HG03558 (cell line): ENCODE results near the gene HTRA3.

Experiments used
- ATAC-seq: cut with Tn5 transposase; IDR thresholded peaks from one replicate; pipeline ENCODE4 v1.9.1; 2021; ENCODE audit warnings: moderate number of reproducible peaks; ENCODE audit not compliant: unreplicated experiment; ENCODE audit errors: extremely low read depth

HTRA3 gene

DNA sequence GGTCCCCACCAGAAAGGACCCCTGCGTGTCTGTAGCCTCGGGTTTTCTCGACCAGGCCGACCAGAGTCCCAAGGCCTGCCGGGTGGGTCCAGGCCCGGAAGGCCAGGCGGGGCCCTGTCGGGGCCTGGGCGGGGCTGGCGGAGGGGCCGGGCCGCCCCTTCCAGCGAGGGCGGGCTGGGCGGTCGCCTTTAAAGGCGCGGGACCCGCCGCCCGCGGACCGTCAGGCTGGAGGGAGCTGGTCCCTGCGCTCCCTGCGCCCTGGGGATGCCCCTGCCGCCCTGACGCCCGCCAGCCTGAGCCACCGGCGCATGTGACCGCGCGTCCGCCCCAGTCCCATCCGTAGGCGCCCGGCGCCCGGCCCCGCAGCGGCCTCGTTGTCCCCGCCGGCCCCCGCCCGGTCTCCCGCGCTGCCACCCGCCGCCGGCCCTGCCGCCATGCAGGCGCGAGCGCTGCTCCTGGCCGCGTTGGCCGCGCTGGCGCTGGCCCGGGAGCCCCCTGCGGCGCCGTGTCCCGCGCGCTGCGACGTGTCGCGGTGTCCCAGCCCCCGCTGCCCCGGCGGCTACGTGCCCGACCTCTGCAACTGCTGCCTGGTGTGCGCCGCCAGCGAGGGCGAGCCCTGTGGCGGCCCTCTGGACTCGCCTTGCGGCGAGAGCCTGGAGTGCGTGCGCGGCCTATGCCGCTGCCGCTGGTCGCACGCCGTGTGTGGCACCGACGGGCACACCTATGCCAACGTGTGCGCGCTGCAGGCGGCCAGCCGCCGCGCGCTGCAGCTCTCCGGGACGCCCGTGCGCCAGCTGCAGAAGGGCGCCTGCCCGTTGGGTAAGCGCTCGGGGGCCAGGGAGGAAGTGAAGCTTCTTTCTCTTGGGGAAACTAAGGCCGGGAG is at the start of gene HTRA3:
TSS of gene HTRA3 (plus strand) at position 220 of the 883 bp plus-strand sequence. CDS start at position 435, 215 bp downstream.
- no peak for ATAC-seq

- no peak for ATAC-seq
Measured at GRCh38 chr4:8220661-8221450, 48.7 kb upstream of the HTRA3 start.

GRCh38 chr4:8221476-8221875 is 48.1 kb upstream of the HTRA3 start:
- ATAC-seq = no peak

DNA sequence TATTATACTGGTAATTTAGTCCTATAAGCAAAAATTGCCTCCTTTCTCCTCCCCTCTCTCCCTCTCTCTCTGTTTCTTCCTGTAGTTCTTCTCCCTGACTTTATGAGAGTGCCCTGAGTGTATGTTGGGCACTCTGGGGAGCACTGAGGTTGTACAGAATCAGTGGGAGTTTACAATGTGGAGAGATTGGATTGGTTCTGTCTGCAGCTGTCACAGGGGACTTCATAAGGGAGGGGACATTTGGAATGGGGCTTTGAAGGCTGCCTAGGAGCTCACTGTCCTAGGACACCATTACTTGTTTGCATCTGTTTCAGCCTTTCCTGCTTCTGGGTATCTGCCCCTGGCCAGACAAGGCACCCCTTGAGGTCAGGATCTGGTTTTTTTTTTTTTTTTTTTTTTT is 47.6 kb upstream of the HTRA3 start:
- no peak for ATAC-seq

- no peak for ATAC-seq
Measured at GRCh38 chr4:8222609-8223388, 46.8 kb upstream of the HTRA3 start.

- ATAC-seq = no peak
Measured at GRCh38 chr4:8224267-8224974, 45.1 kb upstream of the HTRA3 start.

DNA sequence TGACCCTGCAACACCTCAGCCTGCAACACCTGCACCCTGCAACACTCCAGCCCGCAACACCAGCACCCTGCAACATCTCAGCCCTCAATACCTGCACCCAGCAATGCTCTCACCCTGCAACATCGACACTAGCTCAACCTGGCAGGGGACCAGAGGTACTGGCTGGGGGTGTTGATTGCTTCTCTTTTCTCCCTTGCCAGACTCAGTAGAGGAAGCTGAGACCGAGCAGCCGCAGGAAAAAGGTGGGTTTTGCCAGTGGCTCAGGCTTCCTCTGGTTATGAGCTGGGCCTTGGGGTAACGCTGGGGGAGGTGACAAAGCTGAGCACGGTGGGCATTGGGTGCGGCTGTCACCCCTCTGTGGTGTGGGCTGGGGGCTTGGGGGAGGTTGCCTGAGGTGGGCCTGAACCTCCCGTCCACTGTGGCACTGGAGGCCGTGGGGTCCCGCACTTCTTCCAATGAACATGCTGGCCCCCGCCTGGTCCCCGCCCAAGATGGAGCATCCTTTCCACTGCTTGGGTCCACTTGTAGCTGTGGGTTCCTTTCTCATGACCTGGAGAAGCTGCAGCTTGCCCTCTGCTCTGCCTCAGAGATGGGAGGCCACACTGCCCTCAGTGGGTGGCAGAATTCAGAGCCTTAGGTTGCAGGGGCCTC is 44.5 kb upstream of the HTRA3 start:
- ATAC-seq = no peak

GRCh38 chr4:8225706-8226443 is 43.7 kb upstream of the HTRA3 start:
- no peak for ATAC-seq

DNA sequence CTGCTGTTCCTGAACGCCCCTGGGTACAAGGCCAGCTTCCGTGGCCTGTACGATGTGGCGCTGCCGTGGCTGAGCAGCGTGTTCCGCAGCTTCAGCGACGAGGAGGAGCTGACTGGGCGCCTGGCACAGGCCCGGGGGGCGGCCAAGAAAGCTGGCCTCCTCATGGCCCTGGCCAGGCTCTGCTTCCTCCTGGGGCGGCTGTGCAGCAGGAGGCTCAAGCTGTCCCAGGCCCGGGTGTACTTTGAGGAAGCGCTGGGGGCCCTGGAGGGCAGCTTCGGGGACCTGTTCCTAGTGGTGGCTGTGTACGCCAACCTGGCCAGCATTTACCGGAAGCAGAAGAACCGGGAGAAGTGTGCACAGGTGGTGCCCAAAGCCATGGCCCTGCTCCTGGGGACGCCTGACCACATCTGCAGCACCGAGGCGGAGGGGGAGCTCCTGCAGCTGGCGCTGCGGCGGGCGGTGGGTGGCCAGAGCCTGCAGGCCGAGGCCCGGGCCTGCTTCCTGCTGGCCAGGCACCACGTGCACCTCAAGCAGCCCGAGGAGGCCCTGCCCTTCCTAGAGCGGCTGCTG is 42.3 kb upstream of the HTRA3 start:
- ATAC-seq = no peak

GRCh38 chr4:8227771-8228318 is 41.7 kb upstream of the HTRA3 start:
- ATAC-seq = no peak

- ATAC-seq = peak; percentile 57
Measured at GRCh38 chr4:8228319-8229250, 41.0 kb upstream of the HTRA3 start.

- no peak for ATAC-seq
Measured at GRCh38 chr4:8229331-8229975, 40.1 kb upstream of the HTRA3 start.

- no peak for ATAC-seq
Measured at GRCh38 chr4:8230033-8230432, 39.5 kb upstream of the HTRA3 start.

DNA sequence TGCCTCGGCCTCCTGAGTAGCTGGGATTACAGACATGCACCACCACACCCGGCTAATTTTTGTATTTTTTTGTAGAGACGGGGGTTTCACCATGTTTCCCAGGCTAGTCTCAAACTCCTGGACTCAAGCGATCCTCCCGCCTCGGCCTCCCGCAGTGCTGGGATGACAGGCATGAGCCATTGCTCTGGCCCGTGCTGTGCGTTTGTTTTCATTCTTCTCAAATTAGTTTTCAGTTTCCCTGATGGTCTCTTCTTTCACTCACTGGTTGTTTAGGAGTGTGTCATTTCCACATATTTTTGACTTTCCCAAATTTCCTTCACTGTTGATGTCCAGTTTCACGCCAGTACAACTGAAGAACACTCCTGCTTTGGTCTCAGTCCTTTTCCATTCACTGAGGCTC is 38.7 kb upstream of the HTRA3 start:
- ATAC-seq = no peak

- ATAC-seq = no peak
Measured at GRCh38 chr4:8231551-8232049, 38.0 kb upstream of the HTRA3 start.

- no peak for ATAC-seq
Measured at GRCh38 chr4:8232748-8233147, 36.8 kb upstream of the HTRA3 start.
